GM12878 (cell line): ENCODE results near the gene RTN4. TPM values are rescaled to one million over a fixed set of nuclear protein-coding genes. Genes with fewer than 3 reads are reported as not detected.

ENCODE experiments used
- ATAC-seq: fragments of 200-7000 bp; cut with Tn5 transposase; 3 replicates; pipeline ENCODE4 v1.9.1; 2020; ENCODE audit warnings: mild to moderate bottlenecking, moderate library complexity
- BruUV-seq: library from RNA; stranded (reverse); fragments of 400-500 nt; replicated peaks from 2 replicates; lab custom pipeline; 2021; lab: Mats Ljungman, UMichigan
- CTCF ChIA-PET: fragments of 300-600 bp; sonication (Branson Sonifier 250); formaldehyde crosslinking; extraction: SDS; loops from one replicate; lab custom pipeline; 2021; ENCODE audit warnings: inconsistent platforms; lab: Yijun Ruan, JAX
- POLR2A ChIA-PET: fragments of 350-600 bp; formaldehyde crosslinking; extraction: SDS; loops from one replicate; lab custom pipeline; 2021; ENCODE audit warnings: inconsistent platforms; lab: Charles Lee
- RAD21 ChIA-PET: fragments of 300-600 bp; sonication (Branson Sonifier 250); formaldehyde crosslinking; loops from one replicate; lab custom pipeline; 2023; ENCODE audit warnings: antibody characterized with exemption; ENCODE audit not compliant: unreplicated experiment; lab: Charles Lee
- SMC1A ChIA-PET: fragments of 300-600 bp; sonication (Branson Sonifier 250); formaldehyde crosslinking; loops from one replicate; lab custom pipeline; 2023; ENCODE audit not compliant: unreplicated experiment, uncharacterized antibody; lab: Charles Lee
- DNase-seq: peaks from one replicate; pipeline ENCODE4 v3.0.0-alpha.2; 2011; ENCODE audit warnings: low read depth, low spot score
- FAIRE-seq: peaks from 3 replicates; lab custom pipeline; 2011; peaks lifted over from hg19 to GRCh38; lab: Jason Lieb, UNC
- H2AFZ ChIP-seq: 2 replicates; pipeline ENCODE4 v1.6.0; 2011; ENCODE audit warnings: low read depth, low read length, control low read depth; ENCODE audit not compliant: control insufficient read depth
- H3K27ac ChIP-seq: 2 replicates; pipeline ENCODE4 v1.5.1; 2011; ENCODE audit warnings: control low read depth; ENCODE audit not compliant: control insufficient read depth, insufficient read depth
- H3K27me3 ChIP-seq, 2 experiments: replicated peaks in 1 of 2; 2 replicates each; pipeline versions ENCODE4 v1.6.0 to v1.6.1; 2011; ENCODE audit warnings: low read length in 1 of 2; ENCODE audit not compliant: control insufficient read depth in 2 of 2, insufficient read depth in 2 of 2
- H3K36me3 ChIP-seq, 2 experiments: 2 replicates each; pipeline ENCODE4 v1.5.1; 2011; ENCODE audit warnings: low read length in 1 of 2; ENCODE audit not compliant: control insufficient read depth in 2 of 2, insufficient read depth in 2 of 2
- H3K4me1 ChIP-seq: 2 replicates; pipeline ENCODE4 v1.6.1; 2011; ENCODE audit warnings: mild to moderate bottlenecking, low read length, moderate library complexity, mixed read lengths; ENCODE audit not compliant: control insufficient read depth, insufficient read depth
- H3K4me2 ChIP-seq: 2 replicates; pipeline ENCODE4 v1.6.0; 2011; ENCODE audit warnings: control low read depth; ENCODE audit not compliant: control insufficient read depth, insufficient read depth
- H3K4me3 ChIP-seq: fragments of 200-600 bp; sonication (generic); 2 replicates; pipeline ENCODE4 v1.5.1; 2016
- H3K79me2 ChIP-seq: 2 replicates; pipeline ENCODE4 v1.6.0; 2011; ENCODE audit warnings: low read length; ENCODE audit not compliant: control insufficient read depth, insufficient read depth
- H3K9ac ChIP-seq: 2 replicates; pipeline ENCODE4 v1.8.0; 2011; ENCODE audit warnings: low read length, control low read depth, mixed read lengths; ENCODE audit not compliant: control insufficient read depth, insufficient read depth
- H3K9me3 ChIP-seq: replicated peaks from 3 replicates; pipeline ENCODE4 v1.5.1; 2011; ENCODE audit warnings: mild to moderate bottlenecking, low read length; ENCODE audit not compliant: control insufficient read depth, insufficient read depth
- H4K20me1 ChIP-seq: 2 replicates; pipeline ENCODE4 v1.6.0; 2011; ENCODE audit not compliant: control insufficient read depth, insufficient read depth
- IKZF2 ChIP-seq, 2 experiments: fragments of 450-650 bp; IDR thresholded peaks; 2 replicates each; pipeline ENCODE4 v1.6.1; 2017; ENCODE audit warnings: mild to moderate bottlenecking in 2 of 2, moderate library complexity in 2 of 2
- NKRF ChIP-seq: fragments of 450-650 bp; conservative IDR thresholded peaks from 2 replicates; pipeline ENCODE4 v1.6.1; 2017; ENCODE audit warnings: mild to moderate bottlenecking, moderate library complexity
- NR2C1 ChIP-seq: fragments of 450-650 bp; IDR thresholded peaks from 2 replicates; pipeline ENCODE4 v1.6.1; 2017; ENCODE audit warnings: antibody characterized with exemption, mild to moderate bottlenecking, moderate library complexity
- PAX8 ChIP-seq: fragments of 450-650 bp; IDR thresholded peaks from 2 replicates; pipeline ENCODE4 v1.6.1; 2017; ENCODE audit warnings: mild to moderate bottlenecking, moderate library complexity
- RAD51 ChIP-seq: fragments of 450-650 bp; IDR thresholded peaks from 2 replicates; pipeline ENCODE4 v1.6.1; 2016; ENCODE audit warnings: moderate library complexity, mild to moderate bottlenecking, inconsistent platforms
- RCOR1 ChIP-seq: conservative IDR thresholded peaks from 2 replicates; pipeline ENCODE4 v1.6.1; 2012; ENCODE audit warnings: low read depth, low read length, improper control_type of control experiment
- WGBS: methylation state at CpG from one replicate; pipeline ENCODE4 v1.1.6; 2016; ENCODE audit warnings: low lambda C conversion rate; ENCODE audit not compliant: insufficient replicate concordance, insufficient coverage; ENCODE audit errors: missing lambda C conversion rate; 5-methylcytosine and 5-hydroxymethylcytosine counted together
- in situ Hi-C: fragments of 300-500 bp; cut with MboI; formaldehyde crosslinking; loops from 9 replicates; pipeline ENCODE4 v1.14.3; 2018; ENCODE audit warnings: mixed read lengths
- intact Hi-C: fragments of 100-400 bp; cut with micrococcal nuclease; formaldehyde crosslinking; loops from one replicate; pipeline ENCODE4 v1.14.2; 2022; ENCODE audit not compliant: unreplicated experiment
- polyA plus RNA-seq, 11 experiments: library from polyadenylated mRNA; depleted of rRNA in 4 of 11; unstranded in 6 of 11; stranded (reverse) in 5 of 11; fragments of >200 nt; fragmentation: Nextera tagmentation in 4 of 11; fragmentation: Illumina TruSeq in 1 of 11; extraction: Ambion mirVana in 4 of 11; extraction: Trizol in 1 of 11; gene quantifications; 1 replicate in 1 of 11; 2 replicates in 10 of 11; pipeline versions ENCODE4 v1.2.1 to v1.2.3, GENCODE V29; 2011 to 2016; ENCODE audit warnings: inconsistent platforms in 2 of 11, missing spikeins in 2 of 11, low read depth in 1 of 11
- total RNA-seq, 4 experiments: library from RNA; depleted of rRNA in 3 of 4; stranded (reverse); fragments of >200 nt in 3 of 4; fragmentation: Illumina TruSeq in 1 of 4; extraction: Trizol in 1 of 4; gene quantifications; 2 replicates each; pipeline versions ENCODE4 v1.2.1 to v1.2.3, GENCODE V29; 2013 to 2021

Gene RTN4
- total and polyA plus RNA-seq, 10 of the 15 experiments (the other 5 are each of a cell fraction or from before 2014, with no cell fraction given), result 56.0 to 133 (median 83.3) TPM

- no peak for TF ChIP-seq NKRF
- no peak for TF ChIP-seq PAX8
- TF ChIP-seq IKZF2 (IDR thresholded peaks at IDR 0.05), result no peak
Measured at GRCh38 chr2:55012672-55013484, 37.4 kb downstream of the RTN4 start (continued).

GRCh38 chr2:55011831-55012671 lies 38.2 kb downstream of the RTN4 start:
- no peaks in the 10 kb centered on the region; the same call in 1 of the 3 replicates for H3K9me3 ChIP-seq
- ChIA-PET POLR2A (interaction anchor here (0.5 to 1.8 kb wide), 7 partner anchors 12 to 380 kb away, joined by 3 to 5 read pairs (median 3); partner anchors contain the start of gene RTN4), RAD21 (interaction anchor here (0.9 to 5.9 kb wide), 15 partner anchors 13 to 419 kb away, joined by 3 to 49 read pairs (median 14); partner anchors contain the start of gene RTN4), CTCF (interaction anchor here (1.0 to 14.8 kb wide), 13 partner anchors 9 to 250 kb away, joined by 3 to 342 read pairs (median 8); partner anchors contain the start of gene RTN4), SMC1A (interaction anchor here (1.0 to 12.9 kb wide), 20 partner anchors 10 to 331 kb away, joined by 3 to 260 read pairs (median 10); partner anchors contain the start of gene RTN4)
- ATAC-seq (no peak), FAIRE-seq (no peak), DNase-seq (no peak)
- H3K4me1 ChIP-seq, result peaks cover 15% of the 10 kb centered on the region; the same call in 1 of the 2 replicates
- H3K36me3 ChIP-seq, result no peaks in the 10 kb centered on the region
- H3K27ac ChIP-seq, result no peak overlapping the region
- intact Hi-C loops (loop anchor here (5.0 kb wide), 1 partner anchor 250 kb away; no protein-coding TSS in a partner anchor), in situ Hi-C loops (no loop called here)
- TF ChIP-seq NR2C1 (no peak), RCOR1 (no peak), RAD51 (no peak)
- no peak overlapping the region for H3K9ac ChIP-seq
- no peak overlapping the region for H3K4me3 ChIP-seq
- peaks cover 63% of the 10 kb centered on the region for H3K79me2 ChIP-seq
- H4K20me1 ChIP-seq, result no peaks in the 10 kb centered on the region
- H2AFZ ChIP-seq, result no peak overlapping the region
- 63% methylated on average over 6 of the region's 6 CpGs for WGBS
- no peaks in the 10 kb centered on the region for H3K27me3 ChIP-seq
- H3K4me2 ChIP-seq, result no peak overlapping the region; the same call in 1 of the 2 replicates
- BruUV-seq, result no TSS peak
